Lower leg skin (tissue), 4 donors: ENCODE measurements around the gene MS4A4E. TPM values are rescaled to one million over a fixed set of nuclear protein-coding genes. Genes with fewer than 3 reads are reported as not detected.

Experiments used
- DNase-seq, 2 donors: peaks; one replicate each; pipeline ENCODE4 v3.0.0-alpha.2; 2019; ENCODE audit warnings: low spot score in 2 of 2
- H3K4me3 ChIP-seq: fragments of 200-600 bp; sonication (generic); 2 replicates; pipeline ENCODE4 v1.5.1; 2017; ENCODE audit warnings: mild to moderate bottlenecking, low read depth; ENCODE audit not compliant: poor library complexity, severe bottlenecking
- CTCF ChIP-seq, 3 donors: fragments of 450-650 bp; IDR thresholded peaks; one replicate each; pipeline ENCODE4 v1.5.1; 2016; ENCODE audit warnings: antibody characterized with exemption in 3 of 3, mild to moderate bottlenecking in 3 of 3, moderate library complexity in 2 of 3
- POLR2A ChIP-seq, 2 donors: fragments of 450-650 bp; IDR thresholded peaks; one replicate each; pipeline ENCODE4 v1.6.1; 2016 to 2017; ENCODE audit warnings: antibody characterized with exemption in 2 of 2, mild to moderate bottlenecking in 1 of 2, moderate library complexity in 1 of 2
- WGBS, 2 donors: methylation state at CpG; one replicate each; pipeline ENCODE4 v1.1.5; 2018; 5-methylcytosine and 5-hydroxymethylcytosine counted together
- intact Hi-C: fragments of 100-400 bp; cut with DNase I; formaldehyde crosslinking; loops from one replicate; pipeline ENCODE4 v1.15.0; 2023; ENCODE audit warnings: low total_unique reads
- total RNA-seq, 4 donors: library from RNA; depleted of rRNA; stranded (reverse); fragments of >200 nt; gene quantifications; one replicate each; pipeline ENCODE4 v1.1.0, GENCODE V29; 2016

The MS4A4E gene
- total RNA-seq, 4 donors from 2014 or later, result 0.25 to 1.6 (median 1.4) TPM

- WGBS, 2 donors, result 75 to 84% methylated on average over 3 of the region's 3 CpGs
- intact Hi-C loops, result no loop called here
- no peak for DNase-seq
- TF ChIP-seq CTCF (IDR thresholded peaks at IDR 0.05) (no peak), POLR2A (IDR thresholded peaks at IDR 0.05) (no peak)
- no peak overlapping the region for H3K4me3 ChIP-seq
Measured at GRCh38 chr11:60235321-60235720, 7.6 kb downstream of the MS4A4E start.

DNA sequence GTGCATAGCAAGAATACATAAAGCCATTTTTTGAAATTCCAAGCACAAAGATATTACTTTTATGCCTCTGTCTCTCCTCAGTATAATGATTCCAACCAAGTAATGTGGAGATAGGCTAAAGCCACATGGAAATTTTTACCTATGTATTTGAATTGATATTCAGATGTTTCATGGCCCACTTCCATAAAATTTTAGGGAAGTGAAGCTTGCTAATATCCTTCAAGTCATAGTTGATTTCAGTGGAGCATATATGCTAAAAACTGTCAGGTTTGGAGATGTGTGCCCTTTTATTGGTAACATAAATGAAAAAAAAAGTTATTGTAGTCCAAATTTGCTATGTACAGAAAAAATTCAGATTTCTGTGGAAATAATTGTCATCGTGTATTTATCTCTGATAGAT lies 12.3 kb downstream of the MS4A4E start:
- intact Hi-C loops, result no loop called here
- 62 to 63% methylated on average over 1 of the region's 1 CpG for WGBS, 2 donors
- no peak for DNase-seq
- TF ChIP-seq POLR2A (IDR thresholded peaks at IDR 0.05), result no peak
- no peak for TF ChIP-seq CTCF (IDR thresholded peaks at IDR 0.05)
- H3K4me3 ChIP-seq, result no peak overlapping the region

DNA sequence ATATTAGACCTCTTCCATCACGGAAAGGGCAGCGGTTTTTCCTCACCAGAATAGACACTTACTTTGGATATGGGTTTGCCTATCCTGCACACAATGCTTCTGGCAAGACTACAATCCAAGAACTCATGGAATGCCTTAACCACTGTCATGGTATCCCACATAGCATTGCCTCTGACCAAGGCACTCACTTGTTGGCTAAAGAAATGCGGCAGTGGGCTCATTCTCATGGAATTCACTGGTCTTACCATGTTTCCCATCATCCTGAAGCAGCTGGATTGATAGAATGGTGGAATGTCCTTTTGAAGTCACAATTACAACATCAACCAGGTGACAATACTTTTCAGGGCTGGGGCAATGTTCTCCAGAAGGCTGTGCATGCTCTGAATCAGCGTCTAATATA lies 20.8 kb downstream of the MS4A4E start:
- intact Hi-C loops, result no loop called here
- TF ChIP-seq POLR2A (IDR thresholded peaks at IDR 0.05), result no peak
- TF ChIP-seq CTCF (IDR thresholded peaks at IDR 0.05), result no peak
- WGBS, 2 donors, result 84 to 91% methylated on average over 4 of the region's 4 CpGs
- DNase-seq, result no peak
- H3K4me3 ChIP-seq, result no peak overlapping the region

- H3K4me3 ChIP-seq, result no peak overlapping the region
- 63 to 66% methylated on average over 3 of the region's 3 CpGs for WGBS, 2 donors
- no peak for DNase-seq
- intact Hi-C loops, result no loop called here
- TF ChIP-seq POLR2A (IDR thresholded peaks at IDR 0.05), result no peak
- TF ChIP-seq CTCF (IDR thresholded peaks at IDR 0.05), result no peak
Measured at GRCh38 chr11:60221692-60222091, 21.2 kb downstream of the MS4A4E start.

GRCh38 chr11:60221181-60221580 lies 21.8 kb downstream of the MS4A4E start:
- H3K4me3 ChIP-seq, result no peak overlapping the region
- 79 to 94% methylated on average over 3 of the region's 3 CpGs for WGBS, 2 donors
- no peak for TF ChIP-seq CTCF (IDR thresholded peaks at IDR 0.05)
- TF ChIP-seq POLR2A (IDR thresholded peaks at IDR 0.05), result no peak
- DNase-seq, result no peak
- intact Hi-C loops, result no loop called here

GRCh38 chr11:60214386-60214785 lies 28.6 kb downstream of the MS4A4E start:
- no peak for DNase-seq
- intact Hi-C loops, result no loop called here
- 85 to 96% methylated on average over 1 of the region's 1 CpG for WGBS, 2 donors
- no peak overlapping the region for H3K4me3 ChIP-seq
- TF ChIP-seq CTCF (IDR thresholded peaks at IDR 0.05), result no peak
- no peak for TF ChIP-seq POLR2A (IDR thresholded peaks at IDR 0.05)
